ELR (cell line): ENCODE measurements around the gene ATP13A4.

ENCODE experiments used
- DNase-seq: peaks from one replicate; pipeline ENCODE4 v3.0.0-alpha.2; 2015; ENCODE audit warnings: low read depth

The ATP13A4 gene

DNA sequence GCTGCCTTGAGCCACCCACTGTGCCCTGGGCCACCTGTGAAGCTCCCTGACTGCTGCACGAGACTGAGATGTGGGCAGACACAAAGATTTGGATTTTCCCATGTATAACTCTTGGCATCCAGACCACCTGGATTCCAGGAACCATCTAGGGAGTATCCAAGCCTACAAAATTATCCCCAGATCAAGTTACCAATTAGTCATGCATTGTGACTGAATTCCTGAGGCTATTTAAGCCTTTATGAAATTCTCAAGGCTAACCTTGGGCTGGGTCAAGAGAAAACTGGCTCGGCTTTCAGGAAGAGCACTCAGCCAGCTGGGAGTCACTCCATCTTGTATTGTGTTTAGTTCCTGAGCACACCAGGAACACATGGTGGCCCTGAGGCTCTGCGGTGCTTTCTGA, 162.8 kb downstream of the ATP13A4 start:
- DNase-seq: peak; percentile 18

DNA sequence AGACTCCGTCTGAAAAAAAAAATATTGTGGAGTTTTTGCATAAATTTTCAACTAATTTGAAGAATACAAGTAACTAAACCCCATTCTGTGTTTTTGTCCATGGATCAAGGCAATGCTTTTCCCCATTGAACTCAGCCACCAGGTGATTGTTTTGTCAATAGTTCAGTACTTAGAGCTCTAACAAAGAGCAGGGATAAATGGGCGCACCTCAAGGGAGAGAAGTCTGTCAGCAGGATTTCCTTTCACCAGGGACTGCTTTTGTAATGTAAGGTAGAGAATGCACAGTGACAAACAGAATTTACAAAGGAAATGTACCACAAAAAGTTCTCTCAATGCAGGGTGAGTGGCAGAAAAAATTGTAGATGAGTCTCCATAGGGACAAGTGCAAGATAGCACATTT, 165.4 kb downstream of the ATP13A4 start:
- DNase-seq: no peak

DNA sequence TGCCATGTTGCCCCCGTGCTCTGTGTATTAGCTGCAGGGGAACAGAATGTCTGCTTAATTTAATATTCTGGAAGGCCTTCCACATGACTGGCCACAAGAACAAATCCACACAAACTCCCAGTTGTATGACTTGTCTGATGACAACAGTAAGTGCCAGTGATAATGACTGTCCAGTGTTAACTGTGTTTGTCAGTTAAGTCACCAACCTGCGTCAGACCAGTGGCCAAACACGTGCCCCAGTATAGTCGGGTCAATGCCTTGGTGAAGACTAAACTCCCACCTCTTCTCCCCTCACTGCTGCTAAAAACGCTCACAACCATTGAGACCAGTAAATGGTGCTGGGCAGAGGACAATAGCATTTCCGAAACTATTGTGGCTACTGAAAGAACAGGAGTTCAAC, 166.3 kb downstream of the ATP13A4 start:
- DNase-seq: no peak

GRCh38 chr3:193387596-193387995, 167.1 kb downstream of the ATP13A4 start:
- no peak for DNase-seq

GRCh38 chr3:193378706-193379105, 176.0 kb downstream of the ATP13A4 start, which contains the start of gene ATP13A5:
ATP13A5 (minus strand) TSS chr3:193378753; CDS start chr3:193378725, 28 bp downstream.
- DNase-seq: no peak

DNA sequence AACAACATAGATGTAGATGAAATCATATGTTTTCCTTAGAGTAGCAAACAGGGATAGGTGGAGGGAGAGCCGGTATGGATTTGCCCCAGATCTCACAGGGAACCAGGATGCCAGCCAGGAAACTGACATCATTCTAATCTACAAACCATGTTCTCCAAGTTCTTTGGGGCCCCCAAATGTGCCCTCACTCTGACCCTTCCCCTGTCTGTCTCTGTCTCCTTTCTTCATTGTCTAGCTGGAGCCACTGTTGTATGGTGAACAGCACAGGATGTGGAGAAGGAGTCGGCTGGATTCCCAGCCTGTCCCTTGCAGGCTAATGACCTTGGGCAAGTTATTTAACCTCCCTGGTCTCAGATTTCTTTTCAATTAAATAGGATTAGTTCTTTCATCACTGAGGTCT, 177.1 kb downstream of the ATP13A4 start:
- DNase-seq: no peak

DNA sequence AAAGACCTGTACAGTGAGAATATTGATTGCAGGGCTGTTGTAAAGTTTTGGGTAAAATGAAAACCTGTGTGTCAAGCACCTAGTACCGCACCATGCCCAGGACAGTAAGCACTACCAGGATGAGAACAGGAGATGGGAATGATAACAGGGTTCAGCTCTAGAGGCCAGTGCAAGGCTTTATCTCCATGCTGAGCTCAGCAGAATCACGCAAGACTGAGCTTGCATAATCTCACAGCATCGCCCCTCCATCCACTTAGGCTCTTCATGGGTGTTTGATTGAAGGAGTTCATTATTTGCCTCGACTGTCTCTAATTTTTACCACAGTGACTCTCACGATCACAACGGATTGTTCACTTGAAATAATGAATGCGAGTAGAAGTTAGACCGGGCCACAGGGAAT, 179.1 kb downstream of the ATP13A4 start:
- DNase-seq: no peak

DNA sequence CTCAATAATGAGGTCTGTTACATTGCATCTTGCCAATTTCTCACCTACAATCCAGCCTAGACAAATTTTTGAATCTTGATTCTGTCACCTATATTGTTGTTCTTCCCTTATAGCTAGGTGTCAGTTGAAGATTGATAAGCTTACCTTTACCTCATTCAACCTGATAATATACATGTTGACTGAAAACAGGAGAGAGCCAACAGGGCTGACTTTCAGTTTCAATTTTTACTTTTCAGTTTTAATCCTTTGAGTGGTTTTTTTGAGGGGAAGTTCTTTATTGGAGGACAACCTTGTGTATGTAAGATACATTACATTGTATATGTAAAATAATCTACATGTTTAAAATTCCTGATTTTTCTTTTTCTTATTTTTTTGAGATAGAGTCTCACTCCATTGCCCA, 181.9 kb downstream of the ATP13A4 start:
- DNase-seq: no peak

DNA sequence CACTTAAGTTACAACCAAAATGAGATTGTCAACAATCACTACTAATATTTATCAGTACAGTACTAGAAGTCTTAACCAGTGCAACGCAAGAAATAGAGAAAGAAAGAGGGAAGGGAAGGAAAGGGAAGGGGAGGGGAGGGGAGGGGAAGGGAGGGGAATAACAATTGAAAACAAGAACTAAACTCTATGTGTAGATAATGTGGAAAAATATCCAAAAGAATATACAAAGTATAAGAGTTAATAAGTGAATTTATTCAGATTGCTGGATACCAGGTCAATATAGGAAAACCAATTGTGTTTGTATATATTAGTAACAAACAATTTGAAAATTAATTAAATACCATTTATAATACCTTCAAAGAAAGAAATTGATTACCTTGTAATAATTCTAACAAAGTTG, 186.8 kb downstream of the ATP13A4 start:
- DNase-seq: no peak

GRCh38 chr3:193357291-193357690, 197.4 kb downstream of the ATP13A4 start:
- no peak for DNase-seq

DNA sequence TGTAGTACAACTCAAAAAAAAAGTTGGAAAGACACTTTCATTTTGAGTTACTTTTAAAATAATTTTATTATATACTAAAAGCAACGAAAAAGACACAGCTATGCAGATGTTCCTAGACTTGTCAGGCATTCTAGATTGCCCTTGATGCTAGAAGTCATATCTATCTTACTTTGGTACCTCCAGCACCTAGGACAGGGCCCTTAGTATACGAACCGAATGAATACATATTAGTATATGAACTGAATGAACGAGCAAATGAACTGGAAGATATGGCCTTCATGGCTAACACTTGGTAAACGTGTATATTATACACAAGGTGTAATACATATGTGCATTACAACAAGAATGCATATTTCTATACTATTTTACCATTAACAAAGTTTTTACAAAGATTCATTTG, 200.3 kb downstream of the ATP13A4 start:
- DNase-seq: no peak
